Stimulated activated CD8-positive, alpha-beta memory T cell treated with anti-CD3 and anti-CD28 coated beads, Interleukin-15, amount 100 ng/mL, for 1 hour (primary cell): ENCODE results near the gene CDR2.

Source experiments
- DNase-seq: peaks from one replicate; pipeline ENCODE4 v3.0.0-alpha.2; 2020; ENCODE audit warnings: low read depth

The CDR2 gene

GRCh38 chr16:22323959-22324786 lies 50.2 kb downstream of the CDR2 start:
- DNase-seq, result no peak

GRCh38 chr16:22323173-22323958 lies 51.1 kb downstream of the CDR2 start:
- DNase-seq, result no peak

- DNase-seq, result no peak
These were observed 51.7 kb downstream of the CDR2 start for GRCh38 chr16:22322741-22323140.

GRCh38 chr16:22322021-22322471 lies 52.4 kb downstream of the CDR2 start:
- no peak for DNase-seq

GRCh38 chr16:22321340-22322001 lies 52.9 kb downstream of the CDR2 start:
- DNase-seq, result peak; percentile 35

GRCh38 chr16:22320572-22321339 lies 53.7 kb downstream of the CDR2 start:
- no peak for DNase-seq

- peak; percentile 28 for DNase-seq
These were observed 55.6 kb downstream of the CDR2 start for GRCh38 chr16:22318690-22319358.

GRCh38 chr16:22317625-22318024 lies 56.8 kb downstream of the CDR2 start:
- no peak for DNase-seq

GRCh38 chr16:22317001-22317530 lies 57.4 kb downstream of the CDR2 start:
- DNase-seq, result no peak

- no peak for DNase-seq
These were observed 58.0 kb downstream of the CDR2 start for GRCh38 chr16:22316411-22316811.

- no peak for DNase-seq
These were observed 58.4 kb downstream of the CDR2 start for GRCh38 chr16:22315979-22316378.

GRCh38 chr16:22314661-22315626 lies 59.5 kb downstream of the CDR2 start:
- no peak for DNase-seq

GRCh38 chr16:22313876-22314470 lies 60.4 kb downstream of the CDR2 start:
- no peak for DNase-seq

GRCh38 chr16:22312897-22313781 lies 61.3 kb downstream of the CDR2 start:
- no peak for DNase-seq

GRCh38 chr16:22311520-22311919 lies 62.9 kb downstream of the CDR2 start:
- DNase-seq, result no peak

- no peak for DNase-seq
These were observed 65.4 kb downstream of the CDR2 start for GRCh38 chr16:22308824-22309520.

GRCh38 chr16:22307838-22308237 lies 66.6 kb downstream of the CDR2 start:
- no peak for DNase-seq

- DNase-seq, result no peak
These were observed 67.6 kb downstream of the CDR2 start for GRCh38 chr16:22306788-22307187.
